ENCODE data around the gene NDUFA12.

Gene NDUFA12

GRCh38 chr12:95003213-95003920 lies at the start of gene NDUFA12:
TSS of gene NDUFA12 (minus strand) at chr12:95003697. CDS start at chr12:95003680, 17 bp downstream.
- DNase-seq (ENCODE audit: extremely low read depth, low read depth) = peak; percentile 93
- no peak for TF ChIP-seq CTCF (IDR thresholded peaks at IDR 0.05; ENCODE audit: low read depth, low read length)

- no peak for TF ChIP-seq CTCF (IDR thresholded peaks at IDR 0.05; ENCODE audit: low read depth, low read length)
- no peak for DNase-seq (ENCODE audit: extremely low read depth, low read depth)
Observed at GRCh38 chr12:95051241-95051640, 47.7 kb upstream of the NDUFA12 start.

- no peak for TF ChIP-seq CTCF (IDR thresholded peaks at IDR 0.05; ENCODE audit: low read depth, low read length)
- no peak for DNase-seq (ENCODE audit: extremely low read depth, low read depth)
Observed at GRCh38 chr12:95037906-95038305, 34.4 kb upstream of the NDUFA12 start.

- no peak for DNase-seq (ENCODE audit: extremely low read depth, low read depth)
- TF ChIP-seq CTCF (IDR thresholded peaks at IDR 0.05; ENCODE audit: low read depth, low read length) = no peak
Observed at GRCh38 chr12:95034750-95035149, 31.3 kb upstream of the NDUFA12 start.

GRCh38 chr12:95022477-95022876 lies 19.0 kb upstream of the NDUFA12 start:
- TF ChIP-seq CTCF (IDR thresholded peaks at IDR 0.05; ENCODE audit: low read depth, low read length) = no peak
- DNase-seq (ENCODE audit: extremely low read depth, low read depth) = no peak

- no peak for TF ChIP-seq CTCF (IDR thresholded peaks at IDR 0.05; ENCODE audit: low read depth, low read length)
- DNase-seq (ENCODE audit: extremely low read depth, low read depth) = no peak
Observed at GRCh38 chr12:95017482-95017881, 14.0 kb upstream of the NDUFA12 start.

GRCh38 chr12:95016120-95016519 lies 12.6 kb upstream of the NDUFA12 start:
- no peak for TF ChIP-seq CTCF (IDR thresholded peaks at IDR 0.05; ENCODE audit: low read depth, low read length)
- DNase-seq (ENCODE audit: extremely low read depth, low read depth) = no peak

All from AG09319 (cell line).